ENCODE data around the gene RPH3AL.
"Not testable (repeated sequence)": the region's sequence is repeated elsewhere in the genome, so short reads cannot be mapped to it uniquely, and the experiment has no call there.

RPH3AL gene

DNA sequence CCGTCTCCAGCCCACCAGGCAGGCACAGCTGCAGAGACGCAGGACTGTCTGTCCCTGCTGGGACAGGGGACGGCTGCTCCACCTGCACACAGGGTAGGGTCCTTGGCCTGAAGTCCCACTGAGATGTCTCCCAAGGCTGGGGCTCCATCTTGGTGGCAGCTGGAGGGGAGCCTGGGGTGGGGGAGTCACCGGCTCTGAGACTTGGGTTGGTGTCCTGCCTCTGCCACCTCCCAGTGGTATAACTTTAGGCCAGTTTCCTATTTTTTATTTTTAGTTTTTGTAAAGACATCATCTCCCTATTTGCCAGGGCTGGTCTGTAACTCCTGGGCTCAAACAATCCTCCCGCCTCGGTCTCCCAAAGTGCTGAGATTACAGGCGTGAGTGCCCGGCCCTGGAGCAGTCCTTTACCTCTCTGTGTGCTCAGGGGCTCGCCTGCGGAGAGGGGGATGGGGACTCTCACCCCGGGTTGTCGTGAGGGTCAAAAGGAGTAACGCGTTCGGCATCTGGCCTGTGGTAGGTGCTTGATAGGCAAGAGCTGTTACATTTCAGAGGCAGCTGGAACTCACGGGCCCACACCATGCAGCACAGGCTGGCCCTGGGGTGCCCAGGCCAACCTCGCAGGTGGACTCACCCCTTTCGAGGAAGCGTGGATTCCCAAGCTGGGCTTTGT lies 124.5 kb downstream of the RPH3AL start:
- H3K4me3 ChIP-seq (ENCODE audit: low read length) = no peak overlapping the region
- DNase-seq (ENCODE audit: low read depth) = no peak
- TF ChIP-seq, protein P1, sequence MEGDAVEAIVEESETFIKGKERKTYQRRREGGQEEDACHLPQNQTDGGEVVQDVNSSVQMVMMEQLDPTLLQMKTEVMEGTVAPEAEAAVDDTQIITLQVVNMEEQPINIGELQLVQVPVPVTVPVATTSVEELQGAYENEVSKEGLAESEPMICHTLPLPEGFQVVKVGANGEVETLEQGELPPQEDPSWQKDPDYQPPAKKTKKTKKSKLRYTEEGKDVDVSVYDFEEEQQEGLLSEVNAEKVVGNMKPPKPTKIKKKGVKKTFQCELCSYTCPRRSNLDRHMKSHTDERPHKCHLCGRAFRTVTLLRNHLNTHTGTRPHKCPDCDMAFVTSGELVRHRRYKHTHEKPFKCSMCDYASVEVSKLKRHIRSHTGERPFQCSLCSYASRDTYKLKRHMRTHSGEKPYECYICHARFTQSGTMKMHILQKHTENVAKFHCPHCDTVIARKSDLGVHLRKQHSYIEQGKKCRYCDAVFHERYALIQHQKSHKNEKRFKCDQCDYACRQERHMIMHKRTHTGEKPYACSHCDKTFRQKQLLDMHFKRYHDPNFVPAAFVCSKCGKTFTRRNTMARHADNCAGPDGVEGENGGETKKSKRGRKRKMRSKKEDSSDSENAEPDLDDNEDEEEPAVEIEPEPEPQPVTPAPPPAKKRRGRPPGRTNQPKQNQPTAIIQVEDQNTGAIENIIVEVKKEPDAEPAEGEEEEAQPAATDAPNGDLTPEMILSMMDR (IDR thresholded peaks at IDR 0.05; ENCODE audit: insufficient read depth, low read depth, low read length, missing control alignments) = no peak

DNA sequence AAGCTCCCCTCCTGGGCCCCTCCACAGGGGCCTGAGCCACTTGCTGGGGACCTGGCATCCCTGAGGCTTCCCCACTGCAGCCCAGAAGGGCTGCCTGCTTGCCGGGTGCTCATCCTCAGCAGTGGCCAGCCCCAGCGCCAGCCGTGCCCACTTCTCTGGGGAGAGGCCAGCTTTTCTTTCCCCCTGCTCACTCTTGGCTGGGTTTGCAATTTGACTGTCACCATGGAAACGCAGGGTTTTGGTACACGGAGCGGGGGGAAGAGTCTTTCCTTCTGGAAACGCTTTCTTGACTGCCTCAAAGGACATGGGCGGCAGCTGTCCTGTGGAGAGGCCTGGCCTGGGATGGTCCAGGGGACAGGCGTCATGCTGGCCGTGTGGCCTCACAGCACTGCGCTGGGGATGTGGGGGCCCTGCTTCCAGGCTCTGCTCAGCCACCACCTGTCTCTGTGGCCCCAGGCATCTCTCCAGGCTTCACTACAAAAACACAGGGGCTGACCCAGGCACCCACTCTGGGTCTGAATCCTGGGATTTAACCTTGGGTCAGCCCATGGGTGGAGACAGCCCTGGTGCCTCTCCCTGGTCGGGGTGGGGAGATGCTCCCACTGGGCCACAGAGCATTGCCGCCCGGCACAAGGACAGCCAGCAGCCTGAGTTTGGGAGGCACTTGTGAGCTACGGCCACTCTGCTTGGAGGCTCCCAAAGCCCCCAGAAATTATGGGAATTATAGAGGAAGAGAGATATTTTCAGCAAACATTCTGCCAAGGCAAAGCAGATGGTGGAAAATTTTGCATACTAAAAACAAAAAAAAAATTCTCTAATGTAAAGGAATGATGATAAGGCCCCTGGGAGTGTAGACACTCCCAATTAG lies 125.3 kb downstream of the RPH3AL start:
- TF ChIP-seq, protein P1 (IDR thresholded peaks at IDR 0.05; ENCODE audit: insufficient read depth, low read depth, low read length, missing control alignments) = no peak
- no peak overlapping the region for H3K4me3 ChIP-seq (ENCODE audit: low read length)
- no peak for DNase-seq (ENCODE audit: low read depth)

DNA sequence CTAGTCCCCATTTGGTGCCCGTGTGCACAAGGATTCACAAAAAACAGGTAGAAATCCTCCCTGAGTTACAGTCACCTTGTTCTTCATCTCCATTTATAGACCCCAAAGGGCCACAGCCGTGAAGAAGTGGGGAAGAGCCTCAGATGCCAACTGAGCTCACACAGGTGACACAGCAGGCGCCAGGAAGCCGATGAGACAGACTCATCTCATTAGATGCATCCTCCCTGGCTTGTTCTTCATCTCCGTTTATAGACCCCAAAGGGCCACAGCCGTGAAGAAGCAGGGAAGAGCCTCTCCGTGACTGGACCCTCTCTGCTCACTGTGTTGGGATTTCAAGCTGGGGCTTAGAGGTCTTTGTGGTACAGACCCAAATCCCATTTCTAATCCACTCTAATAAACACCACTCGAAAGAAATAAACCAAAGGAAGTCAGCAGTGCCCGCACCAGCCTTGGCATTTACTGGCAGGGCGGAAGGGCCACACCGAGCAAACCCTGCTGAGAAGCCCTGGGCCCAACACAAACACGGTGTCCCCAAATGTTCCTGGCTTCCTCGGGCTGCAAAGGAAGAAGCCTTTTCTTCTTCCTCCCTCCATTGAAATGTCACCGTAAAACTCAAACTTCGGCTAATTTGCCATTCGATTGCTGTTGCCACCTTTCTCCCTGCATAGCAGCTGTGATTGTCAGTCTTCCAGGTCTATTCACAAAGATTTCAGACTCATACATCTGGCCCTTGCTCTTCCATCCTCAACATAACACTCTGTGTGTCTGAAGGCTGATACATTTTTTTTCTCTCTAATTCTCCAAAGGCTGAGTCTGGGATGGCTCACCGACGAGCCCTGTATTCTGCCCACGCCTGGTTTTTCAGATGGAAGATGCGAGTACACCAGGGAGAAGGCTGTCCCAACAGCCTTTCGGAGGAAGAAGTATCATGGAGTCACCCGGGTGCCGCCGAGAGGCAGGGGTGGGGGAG lies 126.2 kb downstream of the RPH3AL start:
- TF ChIP-seq, protein P1 (IDR thresholded peaks at IDR 0.05; ENCODE audit: insufficient read depth, low read depth, low read length, missing control alignments) = no peak
- no peak overlapping the region for H3K4me3 ChIP-seq (ENCODE audit: low read length)
- DNase-seq (ENCODE audit: low read depth) = no peak

DNA sequence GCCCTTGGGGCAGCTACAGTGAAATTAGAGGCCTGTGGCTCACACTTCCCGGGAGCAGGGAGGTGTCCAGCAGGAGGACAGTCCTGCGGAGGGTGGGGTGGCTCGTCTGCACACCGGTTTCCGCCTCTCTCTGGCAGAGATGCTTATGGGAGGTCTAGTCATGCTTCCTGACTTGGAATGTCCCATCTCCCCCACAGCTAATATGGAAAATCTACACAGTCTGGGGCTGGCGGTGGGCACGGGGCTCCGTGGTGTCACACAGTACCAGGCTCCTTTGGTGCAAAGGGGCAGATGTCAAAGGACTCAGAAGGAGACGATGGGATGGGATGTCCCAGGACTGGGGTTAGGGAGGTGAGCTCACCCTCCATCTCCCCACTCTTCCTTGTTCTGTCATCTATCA lies 127.1 kb downstream of the RPH3AL start:
- H3K4me3 ChIP-seq (ENCODE audit: low read length) = no peak overlapping the region
- TF ChIP-seq, protein P1 (IDR thresholded peaks at IDR 0.05; ENCODE audit: insufficient read depth, low read depth, low read length, missing control alignments) = no peak
- no peak for DNase-seq (ENCODE audit: low read depth)

DNA sequence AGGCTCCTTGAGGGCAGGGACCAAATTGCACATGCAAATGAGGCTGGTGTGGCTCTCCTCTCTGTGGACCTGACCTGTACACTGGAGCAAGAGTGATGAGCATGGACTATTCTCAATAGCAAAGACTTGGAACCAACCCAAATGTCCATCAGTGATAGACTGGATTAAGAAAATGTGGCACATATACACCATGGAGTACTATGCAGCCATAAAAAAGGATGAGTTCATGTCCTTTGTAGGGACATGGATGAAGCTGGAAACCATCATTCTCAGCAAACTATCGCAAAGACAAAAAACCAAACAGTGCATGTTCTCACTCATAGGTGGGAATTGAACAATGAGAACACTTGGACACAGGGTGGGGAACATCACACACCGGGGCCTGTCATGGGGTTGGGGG lies 128.0 kb downstream of the RPH3AL start:
- H3K4me3 ChIP-seq (ENCODE audit: low read length); DNase-seq (ENCODE audit: low read depth): not testable (repeated sequence)

DNA sequence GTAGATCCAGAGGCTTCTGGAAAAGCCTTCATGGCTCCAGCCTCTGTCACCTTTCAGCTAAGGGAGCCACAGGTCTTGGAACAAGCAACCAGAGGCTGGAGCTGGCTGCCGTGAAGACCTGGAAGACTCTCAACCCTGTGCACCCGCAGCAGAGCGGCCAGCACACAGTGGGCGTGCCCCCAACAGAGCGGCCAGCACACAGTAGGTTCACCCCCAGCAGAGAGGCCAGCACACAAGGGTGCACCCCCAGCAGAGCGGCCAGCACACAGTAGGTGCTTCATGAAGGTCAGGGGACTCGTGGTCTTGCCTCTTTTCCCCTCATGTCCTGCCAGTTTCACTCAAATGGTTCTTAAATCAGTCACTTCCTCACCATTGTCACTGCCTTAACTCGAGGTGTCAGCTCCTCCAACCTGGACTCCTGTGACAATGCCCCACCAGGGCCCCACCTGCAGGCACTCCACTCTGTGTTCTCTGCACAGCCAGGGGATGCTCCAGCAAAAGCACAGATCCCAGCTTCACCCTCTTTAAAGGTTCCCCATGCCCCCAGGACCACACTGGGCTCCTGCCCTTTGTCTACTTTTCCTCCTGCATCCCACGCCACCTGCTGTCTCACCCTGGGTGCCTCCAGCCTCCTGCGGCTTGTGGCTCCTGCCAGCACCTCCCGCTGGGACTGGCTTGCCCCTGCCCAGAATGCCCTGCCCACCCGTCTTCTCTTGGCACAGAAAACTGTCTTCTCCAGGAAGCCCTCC lies 128.7 kb downstream of the RPH3AL start:
- DNase-seq (ENCODE audit: low read depth) = no peak
- TF ChIP-seq, protein P1 (IDR thresholded peaks at IDR 0.05; ENCODE audit: insufficient read depth, low read depth, low read length, missing control alignments) = no peak

More for the DNA sequence above, 128.7 kb downstream of the RPH3AL start:
- H3K4me3 ChIP-seq (ENCODE audit: low read length) = no peak overlapping the region

All from epithelial cell of esophagus (primary cell).